Esophagus muscularis mucosa (tissue), 4 donors: ENCODE data around the gene EIF5B. TPM values are rescaled to one million over a fixed set of nuclear protein-coding genes. Genes with fewer than 3 reads are reported as not detected.

Experiments used
- DNase-seq: peaks from one replicate; pipeline ENCODE4 v3.0.0-alpha.2; 2017; ENCODE audit errors: extremely low spot score
- H3K27ac ChIP-seq, 4 donors: fragments of 200-600 bp; sonication (generic); replicated peaks in 1 of 4; 1 replicate in 3 of 4; 2 replicates in 1 of 4; pipeline ENCODE4 v1.5.1; 2016 to 2019; ENCODE audit warnings: mild to moderate bottlenecking in 1 of 4
- H3K27me3 ChIP-seq, 4 donors: fragments of 200-600 bp; sonication (generic); one replicate each; pipeline versions ENCODE4 v1.5.1 to v1.6.0; 2016 to 2019
- H3K36me3 ChIP-seq, 4 donors: fragments of 200-600 bp; sonication (generic); one replicate each; pipeline ENCODE4 v1.5.1; 2016 to 2019
- H3K4me1 ChIP-seq, 4 donors: fragments of 200-600 bp; sonication (generic); one replicate each; pipeline ENCODE4 v1.5.1; 2016 to 2019
- H3K4me3 ChIP-seq, 4 donors: fragments of 200-600 bp; sonication (generic); 1 replicate in 2 of 4; 2 replicates in 2 of 4; pipeline ENCODE4 v1.5.1; 2016 to 2019; ENCODE audit warnings: mild to moderate bottlenecking in 4 of 4, moderate library complexity in 1 of 4
- H3K9me3 ChIP-seq, 4 donors: fragments of 200-600 bp; sonication (generic); 1 replicate in 3 of 4; 2 replicates in 1 of 4; pipeline ENCODE4 v1.5.1; 2016 to 2019
- CTCF ChIP-seq, 3 experiments: fragments of 200-600 bp in 2 of 3; fragments of 450-650 bp in 1 of 3; sonication (generic) in 2 of 3; IDR thresholded peaks; one replicate each; pipeline ENCODE4 v1.5.1; 2017 to 2019; ENCODE audit warnings: antibody characterized with exemption in 3 of 3, mild to moderate bottlenecking in 2 of 3, moderate library complexity in 1 of 3
- EP300 ChIP-seq: sonication (generic); formaldehyde crosslinking; IDR thresholded peaks from one replicate; pipeline ENCODE4 v1.6.1; 2017; ENCODE audit warnings: antibody characterized with exemption
- POLR2A ChIP-seq: fragments of 450-650 bp; IDR thresholded peaks from one replicate; pipeline ENCODE4 v1.6.1; 2017; ENCODE audit warnings: antibody characterized with exemption, moderate library complexity, mild to moderate bottlenecking, low read depth
- POLR2AphosphoS5 ChIP-seq, 2 donors: sonication (generic); formaldehyde crosslinking; IDR thresholded peaks; one replicate each; pipeline ENCODE4 v1.6.1; 2017; ENCODE audit warnings: antibody characterized with exemption in 2 of 2
- WGBS: methylation state at CpG from one replicate; pipeline ENCODE4 v1.1.5; 2018; 5-methylcytosine and 5-hydroxymethylcytosine counted together
- intact Hi-C: fragments of 100-400 bp; cut with DNase I; formaldehyde crosslinking; loops from one replicate; pipeline ENCODE4 v1.15.1; 2023
- total RNA-seq, 4 donors: library from RNA; depleted of rRNA; stranded (reverse); fragments of >200 nt; gene quantifications; one replicate each; pipeline versions ENCODE4 v1.1.0 to v1.2.1, GENCODE V29; 2016

Gene EIF5B
- total RNA-seq, 4 donors from 2014 or later = 39.6 to 60.2 (median 47.4) TPM

GRCh38 chr2:99424371-99424770 lies 87.2 kb downstream of the EIF5B start:
- TF ChIP-seq POLR2A (no peak), POLR2AphosphoS5 (IDR thresholded peaks at IDR 0.05) (no peak), CTCF (IDR thresholded peaks at IDR 0.05) (no peak), EP300 (no peak)
- Histone ChIP-seq H3K4me3 (no peak overlapping the region), H3K4me1 (peaks cover 4 to 59% (median 46%) of the 10 kb centered on the region in 4 donors), H3K27ac (peak overlapping the region in 3 of 4 donors; percentile 25 to 26 (median 25)), H3K9me3 (no peaks in the 10 kb centered on the region), H3K36me3 (peaks cover 4 to 73% (median 48%) of the 10 kb centered on the region in 4 donors), H3K27me3 (no peaks in the 10 kb centered on the region)
- DNase-seq = no peak
- intact Hi-C loops = no loop called here

- no peaks in the 10 kb centered on the region for H3K27me3 ChIP-seq
- H3K27ac ChIP-seq = peak overlapping the region in 2 of 4 donors; percentile 25
- no peaks in the 10 kb centered on the region for H3K9me3 ChIP-seq
- 26% methylated on average over 2 of the region's 2 CpGs for WGBS
- no peak overlapping the region for H3K4me3 ChIP-seq
- intact Hi-C loops = no loop called here
- no peak for TF ChIP-seq CTCF (IDR thresholded peaks at IDR 0.05)
- TF ChIP-seq POLR2A = no peak
- no peak for TF ChIP-seq EP300
- no peak for TF ChIP-seq POLR2AphosphoS5 (IDR thresholded peaks at IDR 0.05)
- no peak for DNase-seq
- H3K36me3 ChIP-seq = peaks cover 4 to 75% (median 45%) of the 10 kb centered on the region in 4 donors
- peaks cover 4 to 53% (median 44%) of the 10 kb centered on the region in 4 donors for H3K4me1 ChIP-seq
Observed at GRCh38 chr2:99425022-99425421, 87.8 kb downstream of the EIF5B start.

GRCh38 chr2:99430614-99431291 lies 93.6 kb downstream of the EIF5B start:
- H3K4me3 ChIP-seq = no peak overlapping the region
- H3K27me3 ChIP-seq = no peaks in the 10 kb centered on the region
- H3K36me3 ChIP-seq = peaks cover 4 to 63% (median 26%) of the 10 kb centered on the region in 4 donors
- TF ChIP-seq CTCF (IDR thresholded peaks at IDR 0.05) (no peak), POLR2AphosphoS5 (IDR thresholded peaks at IDR 0.05) (no peak), POLR2A (no peak), EP300 (no peak)
- no peak for DNase-seq
- no peaks in the 10 kb centered on the region for H3K9me3 ChIP-seq
- intact Hi-C loops = loop anchor here (5.0 kb wide), 1 partner anchor 62 kb away; the partner anchor contains the start of gene REV1
- WGBS = 49% methylated on average over 4 of the region's 4 CpGs
- H3K27ac ChIP-seq = peak overlapping the region; percentile 16 to 70 (median 50)
- peaks cover 14 to 33% (median 26%) of the 10 kb centered on the region in 4 donors for H3K4me1 ChIP-seq

GRCh38 chr2:99431587-99432275 lies 94.5 kb downstream of the EIF5B start:
- no peak for DNase-seq
- WGBS = 72% methylated on average over 10 of the region's 12 CpGs
- Histone ChIP-seq H3K4me3 (no peak overlapping the region), H3K4me1 (peaks cover 14 to 32% (median 26%) of the 10 kb centered on the region in 4 donors), H3K9me3 (no peaks in the 10 kb centered on the region), H3K36me3 (peaks cover 4 to 59% (median 21%) of the 10 kb centered on the region in 4 donors), H3K27ac (peak overlapping the region; percentile 16 to 70 (median 50)), H3K27me3 (no peaks in the 10 kb centered on the region)
- TF ChIP-seq POLR2AphosphoS5 (IDR thresholded peaks at IDR 0.05) = peak in 1 of 2 donors; percentile 18
- no peak for TF ChIP-seq POLR2A
- TF ChIP-seq EP300 = no peak
- no peak for TF ChIP-seq CTCF (IDR thresholded peaks at IDR 0.05)
- intact Hi-C loops = loop anchor here (5.0 kb wide), 1 partner anchor 61 kb away; the partner anchor contains the start of gene REV1
